ENCODE results near the gene TRPC6. TPM values are rescaled to one million over a fixed set of nuclear protein-coding genes. Genes with fewer than 3 reads are reported as not detected.

The TRPC6 gene
- polyA plus RNA-seq, 3 donors from 2014 or later: not detected

GRCh38 chr11:101459020-101459419 lies 124.8 kb downstream of the TRPC6 start:
- H3K36me3 Mint-ChIP-seq: no peaks in the 10 kb centered on the region
- H3K4me1 Mint-ChIP-seq: no peaks in the 10 kb centered on the region
- no peak overlapping the region for H3K4me3 Mint-ChIP-seq
- H3K9me3 Mint-ChIP-seq: peaks cover 0 to 7% (median 1%) of the 10 kb centered on the region in 6 donors
- H3K27me3 Mint-ChIP-seq (ENCODE audit: low read depth in 3 of 3): no peaks in the 10 kb centered on the region
- H3K27ac Mint-ChIP-seq: no peak overlapping the region
- DNase-seq: no peak

- Mint-ChIP-seq H3K27ac (no peak overlapping the region), H3K4me1 (no peaks in the 10 kb centered on the region), H3K4me3 (no peak overlapping the region), H3K27me3 (ENCODE audit: low read depth in 3 of 3) (peaks cover 0 to 2% (median 0%) of the 10 kb centered on the region in 3 donors), H3K36me3 (no peaks in the 10 kb centered on the region), H3K9me3 (peaks cover 0 to 6% (median 3%) of the 10 kb centered on the region in 6 donors)
- no peak for DNase-seq
These were observed 125.6 kb downstream of the TRPC6 start for GRCh38 chr11:101458161-101458560.

GRCh38 chr11:101456812-101457211 lies 127.0 kb downstream of the TRPC6 start:
- Mint-ChIP-seq H3K4me1 (no peaks in the 10 kb centered on the region), H3K9me3 (peaks cover 0 to 6% (median 2%) of the 10 kb centered on the region in 6 donors), H3K36me3 (no peaks in the 10 kb centered on the region), H3K27ac (no peak overlapping the region), H3K4me3 (no peak overlapping the region), H3K27me3 (ENCODE audit: low read depth in 3 of 3) (peaks cover 0 to 2% (median 0%) of the 10 kb centered on the region in 3 donors)
- DNase-seq: no peak

GRCh38 chr11:101453682-101454081 lies 130.1 kb downstream of the TRPC6 start:
- Mint-ChIP-seq H3K4me1 (no peaks in the 10 kb centered on the region), H3K9me3 (peaks cover 0 to 15% (median 5%) of the 10 kb centered on the region in 6 donors), H3K27me3 (ENCODE audit: low read depth in 3 of 3) (peaks cover 0 to 4% (median 0%) of the 10 kb centered on the region in 3 donors), H3K36me3 (no peaks in the 10 kb centered on the region), H3K4me3 (no peak overlapping the region), H3K27ac (no peak overlapping the region)
- DNase-seq: no peak

- Mint-ChIP-seq H3K27me3 (ENCODE audit: low read depth in 3 of 3) (peaks cover 0 to 4% (median 0%) of the 10 kb centered on the region in 3 donors), H3K9me3 (peaks cover 0 to 19% (median 10%) of the 10 kb centered on the region in 6 donors), H3K4me3 (no peak overlapping the region), H3K27ac (no peak overlapping the region), H3K4me1 (no peaks in the 10 kb centered on the region), H3K36me3 (no peaks in the 10 kb centered on the region)
- DNase-seq: no peak
These were observed 134.8 kb downstream of the TRPC6 start for GRCh38 chr11:101448881-101449442.

GRCh38 chr11:101446726-101447125 lies 137.1 kb downstream of the TRPC6 start:
- H3K4me1 Mint-ChIP-seq: no peaks in the 10 kb centered on the region
- DNase-seq: no peak
- H3K27me3 Mint-ChIP-seq (ENCODE audit: low read depth in 3 of 3): peaks cover 0 to 2% (median 0%) of the 10 kb centered on the region in 3 donors
- no peaks in the 10 kb centered on the region for H3K36me3 Mint-ChIP-seq
- H3K9me3 Mint-ChIP-seq: peaks cover 0 to 17% (median 9%) of the 10 kb centered on the region in 6 donors
- no peak overlapping the region for H3K27ac Mint-ChIP-seq
- no peak overlapping the region for H3K4me3 Mint-ChIP-seq

GRCh38 chr11:101446238-101446637 lies 137.6 kb downstream of the TRPC6 start:
- H3K27ac Mint-ChIP-seq: no peak overlapping the region
- H3K4me1 Mint-ChIP-seq: no peaks in the 10 kb centered on the region
- no peaks in the 10 kb centered on the region for H3K36me3 Mint-ChIP-seq
- peaks cover 0 to 17% (median 9%) of the 10 kb centered on the region in 6 donors for H3K9me3 Mint-ChIP-seq
- peaks cover 0 to 2% (median 0%) of the 10 kb centered on the region in 3 donors for H3K27me3 Mint-ChIP-seq (ENCODE audit: low read depth in 3 of 3)
- H3K4me3 Mint-ChIP-seq: no peak overlapping the region
- no peak for DNase-seq

- Mint-ChIP-seq H3K4me3 (no peak overlapping the region), H3K36me3 (no peaks in the 10 kb centered on the region), H3K4me1 (no peaks in the 10 kb centered on the region), H3K27ac (no peak overlapping the region), H3K9me3 (peaks cover 0 to 21% (median 10%) of the 10 kb centered on the region in 6 donors), H3K27me3 (ENCODE audit: low read depth in 3 of 3) (peaks cover 0 to 2% (median 0%) of the 10 kb centered on the region in 3 donors)
- DNase-seq: no peak
These were observed 138.0 kb downstream of the TRPC6 start for GRCh38 chr11:101445761-101446160.

- no peaks in the 10 kb centered on the region for H3K4me1 Mint-ChIP-seq
- no peak overlapping the region for H3K4me3 Mint-ChIP-seq
- no peak overlapping the region for H3K27ac Mint-ChIP-seq
These were observed 139.0 kb downstream of the TRPC6 start for GRCh38 chr11:101444851-101445250.

GRCh38 chr11:101444164-101444563 lies 139.6 kb downstream of the TRPC6 start:
- no peaks in the 10 kb centered on the region for H3K36me3 Mint-ChIP-seq
- peaks cover 2 to 23% (median 8%) of the 10 kb centered on the region in 6 donors for H3K9me3 Mint-ChIP-seq
- no peak overlapping the region for H3K4me3 Mint-ChIP-seq
- no peak overlapping the region for H3K27ac Mint-ChIP-seq
- DNase-seq: no peak
- no peaks in the 10 kb centered on the region for H3K4me1 Mint-ChIP-seq
- no peaks in the 10 kb centered on the region for H3K27me3 Mint-ChIP-seq (ENCODE audit: low read depth in 3 of 3)

More at GRCh38 chr11:101444851-101445250, 139.0 kb downstream of the TRPC6 start:
- no peak for DNase-seq
- H3K36me3 Mint-ChIP-seq: no peaks in the 10 kb centered on the region
- H3K27me3 Mint-ChIP-seq (ENCODE audit: low read depth in 3 of 3): no peaks in the 10 kb centered on the region
- peaks cover 2 to 26% (median 8%) of the 10 kb centered on the region in 6 donors for H3K9me3 Mint-ChIP-seq

- no peak overlapping the region for H3K4me3 Mint-ChIP-seq
- no peaks in the 10 kb centered on the region for H3K36me3 Mint-ChIP-seq
- H3K9me3 Mint-ChIP-seq: peaks cover 2 to 24% (median 9%) of the 10 kb centered on the region in 6 donors
- H3K27me3 Mint-ChIP-seq (ENCODE audit: low read depth in 3 of 3): no peaks in the 10 kb centered on the region
- DNase-seq: no peak
- no peaks in the 10 kb centered on the region for H3K4me1 Mint-ChIP-seq
- H3K27ac Mint-ChIP-seq: no peak overlapping the region
These were observed 140.8 kb downstream of the TRPC6 start for GRCh38 chr11:101442936-101443521.

- Mint-ChIP-seq H3K27ac (no peak overlapping the region), H3K4me1 (no peaks in the 10 kb centered on the region), H3K4me3 (no peak overlapping the region), H3K36me3 (no peaks in the 10 kb centered on the region), H3K27me3 (ENCODE audit: low read depth in 3 of 3) (no peaks in the 10 kb centered on the region), H3K9me3 (peaks cover 2 to 25% (median 8%) of the 10 kb centered on the region in 6 donors)
- no peak for DNase-seq
These were observed 141.6 kb downstream of the TRPC6 start for GRCh38 chr11:101442171-101442570.

GRCh38 chr11:101441747-101442146 lies 142.1 kb downstream of the TRPC6 start:
- peaks cover 2 to 30% (median 7%) of the 10 kb centered on the region in 6 donors for H3K9me3 Mint-ChIP-seq
- H3K27me3 Mint-ChIP-seq (ENCODE audit: low read depth in 3 of 3): no peaks in the 10 kb centered on the region
- DNase-seq: no peak
- H3K4me1 Mint-ChIP-seq: no peaks in the 10 kb centered on the region
- H3K4me3 Mint-ChIP-seq: no peak overlapping the region
- no peaks in the 10 kb centered on the region for H3K36me3 Mint-ChIP-seq
- H3K27ac Mint-ChIP-seq: no peak overlapping the region

GRCh38 chr11:101439488-101439887 lies 144.3 kb downstream of the TRPC6 start:
- Mint-ChIP-seq H3K27ac (no peak overlapping the region), H3K36me3 (no peaks in the 10 kb centered on the region), H3K4me1 (no peaks in the 10 kb centered on the region), H3K4me3 (no peak overlapping the region), H3K27me3 (ENCODE audit: low read depth in 3 of 3) (no peaks in the 10 kb centered on the region), H3K9me3 (peaks cover 2 to 33% (median 6%) of the 10 kb centered on the region in 6 donors)
- no peak for DNase-seq

All from immature natural killer cell (primary cell).